ENCODE measurements around the gene CABYR. TPM values are rescaled to one million over a fixed set of nuclear protein-coding genes. Genes with fewer than 3 reads are reported as not detected.

CABYR gene
- total RNA-seq, 4 donors from 2014 or later: 0.76 to 3.6 (median 1.2) TPM

- TF ChIP-seq CTCF (IDR thresholded peaks at IDR 0.05): no peak
- TF ChIP-seq POLR2AphosphoS5 (IDR thresholded peaks at IDR 0.05): no peak
- TF ChIP-seq EP300 (IDR thresholded peaks at IDR 0.05): no peak
- no peak for TF ChIP-seq POLR2A (IDR thresholded peaks at IDR 0.05)
- H3K27ac ChIP-seq: no peak overlapping the region
- peaks cover 51% of the 10 kb centered on the region for H3K36me3 ChIP-seq
- H3K4me1 ChIP-seq: no peaks in the 10 kb centered on the region
- H3K9me3 ChIP-seq: no peaks in the 10 kb centered on the region
- no peak overlapping the region for H3K4me3 ChIP-seq
- H3K27me3 ChIP-seq: no peaks in the 10 kb centered on the region
- 91% methylated on average over 8 of the region's 8 CpGs for WGBS
- DNase-seq (ENCODE audit: low spot score in 2 of 2): no peak
Measured at GRCh38 chr18:24170360-24170759, 31.5 kb downstream of the CABYR start.

DNA sequence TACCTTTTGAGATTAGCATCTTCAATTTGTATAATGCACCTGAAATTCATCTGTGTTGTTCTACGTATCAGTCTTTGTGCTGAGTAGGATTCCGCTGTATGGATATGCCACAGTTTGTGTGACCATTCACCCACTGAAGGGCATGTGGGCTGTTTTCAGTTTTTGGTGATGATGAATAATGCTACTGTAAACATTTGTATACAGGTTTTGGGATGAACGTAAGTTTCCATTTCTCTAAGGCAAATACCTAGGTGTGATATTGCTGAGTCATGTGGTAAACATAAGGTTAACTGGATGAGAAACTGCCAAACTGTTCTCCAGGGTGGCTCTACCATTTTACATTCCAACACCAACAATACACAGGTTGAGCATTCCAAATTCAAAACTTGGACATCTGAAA is 35.1 kb downstream of the CABYR start:
- Histone ChIP-seq H3K27ac (no peak overlapping the region), H3K27me3 (no peaks in the 10 kb centered on the region), H3K4me1 (no peaks in the 10 kb centered on the region), H3K36me3 (peaks cover 17% of the 10 kb centered on the region), H3K9me3 (no peaks in the 10 kb centered on the region), H3K4me3 (no peak overlapping the region)
- DNase-seq (ENCODE audit: low spot score in 2 of 2): no peak
- TF ChIP-seq POLR2AphosphoS5 (IDR thresholded peaks at IDR 0.05): no peak
- no peak for TF ChIP-seq POLR2A (IDR thresholded peaks at IDR 0.05)
- no peak for TF ChIP-seq CTCF (IDR thresholded peaks at IDR 0.05)
- WGBS: 91% methylated on average over 3 of the region's 3 CpGs

DNA sequence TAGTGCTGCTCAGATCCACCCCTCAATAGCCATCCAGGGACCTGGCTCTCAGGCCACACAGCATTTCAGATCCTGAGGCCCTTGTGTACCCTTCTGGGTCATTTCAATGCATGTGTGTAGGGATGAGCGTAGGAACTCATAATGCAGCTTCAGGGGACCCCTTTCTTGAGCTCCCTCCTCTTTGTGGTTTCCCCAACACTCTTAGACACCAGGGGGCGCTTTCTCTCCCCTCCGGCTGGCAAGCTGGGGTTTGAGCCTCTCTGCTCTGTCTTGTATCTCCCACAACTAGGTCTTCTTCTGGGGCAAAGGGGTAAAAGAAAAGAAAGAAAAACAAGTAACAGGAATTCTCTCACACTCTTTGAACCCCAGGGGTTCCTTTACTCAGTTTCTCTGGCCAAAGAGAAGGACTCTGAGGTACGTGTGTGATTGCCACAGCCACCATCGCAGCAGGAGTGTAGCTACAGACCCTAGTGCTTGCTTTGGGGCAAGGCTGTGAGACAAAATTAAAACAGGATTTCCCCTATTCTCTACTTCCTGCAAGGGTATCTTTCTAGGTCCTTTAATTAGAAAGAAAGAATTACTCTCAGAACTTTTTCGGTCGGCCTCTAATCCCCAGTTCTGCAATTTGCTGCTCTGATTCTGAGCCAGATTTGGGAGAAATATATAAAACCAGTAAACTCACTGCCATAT is 38.0 kb downstream of the CABYR start:
- no peak overlapping the region for H3K27ac ChIP-seq
- no peak for DNase-seq (ENCODE audit: low spot score in 2 of 2)
- no peaks in the 10 kb centered on the region for H3K4me1 ChIP-seq
- WGBS: 74% methylated on average over 7 of the region's 7 CpGs
- H3K4me3 ChIP-seq: no peak overlapping the region
- peak in 1 of 2 donors; percentile 56 for TF ChIP-seq CTCF (IDR thresholded peaks at IDR 0.05)
- TF ChIP-seq POLR2AphosphoS5 (IDR thresholded peaks at IDR 0.05): no peak
- TF ChIP-seq POLR2A (IDR thresholded peaks at IDR 0.05): no peak
- no peaks in the 10 kb centered on the region for H3K27me3 ChIP-seq
- no peaks in the 10 kb centered on the region for H3K9me3 ChIP-seq
- H3K36me3 ChIP-seq: peaks cover 2% of the 10 kb centered on the region

DNA sequence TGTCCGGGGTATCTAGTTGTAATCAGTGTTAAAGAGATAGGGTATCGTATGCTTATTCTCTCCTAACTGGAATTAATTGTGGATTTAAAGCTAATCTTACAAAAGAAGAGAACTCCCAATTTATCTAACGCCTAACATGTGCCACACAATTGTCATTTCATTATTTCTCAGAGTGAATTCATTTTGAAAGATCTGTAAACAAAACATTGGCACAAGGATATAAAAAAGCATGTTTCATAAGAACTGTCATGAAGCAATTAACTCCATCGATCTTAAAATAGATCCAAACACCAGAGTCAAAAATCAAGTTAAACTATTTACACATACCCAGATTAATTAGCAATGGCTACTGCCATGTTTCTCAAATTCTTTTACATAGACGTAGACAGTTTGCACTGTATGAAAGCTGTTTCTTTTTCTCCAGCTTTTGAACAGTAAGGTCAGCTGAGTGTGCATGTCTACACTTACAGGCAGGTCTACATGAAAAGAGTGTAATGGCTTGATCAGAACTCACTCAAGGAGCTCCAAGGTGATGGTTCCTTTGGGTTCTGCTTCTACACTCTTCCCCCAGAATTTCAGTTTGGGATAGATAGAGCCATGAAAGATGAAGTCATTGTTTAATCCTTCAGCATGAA is 38.8 kb downstream of the CABYR start:
- no peak for DNase-seq (ENCODE audit: low spot score in 2 of 2)
- H3K4me3 ChIP-seq: no peak overlapping the region
- no peaks in the 10 kb centered on the region for H3K4me1 ChIP-seq
- H3K27me3 ChIP-seq: no peaks in the 10 kb centered on the region
- WGBS: 76% methylated on average over 5 of the region's 5 CpGs
- H3K27ac ChIP-seq: no peak overlapping the region
- H3K9me3 ChIP-seq: no peaks in the 10 kb centered on the region
- H3K36me3 ChIP-seq: peaks cover 2% of the 10 kb centered on the region
- no peak for TF ChIP-seq POLR2AphosphoS5 (IDR thresholded peaks at IDR 0.05)
- TF ChIP-seq POLR2A (IDR thresholded peaks at IDR 0.05): no peak
- TF ChIP-seq CTCF (IDR thresholded peaks at IDR 0.05): no peak
- no peak for TF ChIP-seq EP300 (IDR thresholded peaks at IDR 0.05)

- no peaks in the 10 kb centered on the region for H3K27me3 ChIP-seq
- no peak overlapping the region for H3K4me3 ChIP-seq
- H3K4me1 ChIP-seq: no peaks in the 10 kb centered on the region
- WGBS: 91% methylated on average over 1 of the region's 1 CpG
- DNase-seq (ENCODE audit: low spot score in 2 of 2): no peak
- H3K27ac ChIP-seq: no peak overlapping the region
- TF ChIP-seq EP300 (IDR thresholded peaks at IDR 0.05): no peak
- TF ChIP-seq POLR2A (IDR thresholded peaks at IDR 0.05): no peak
- no peak for TF ChIP-seq POLR2AphosphoS5 (IDR thresholded peaks at IDR 0.05)
- no peak for TF ChIP-seq CTCF (IDR thresholded peaks at IDR 0.05)
- H3K36me3 ChIP-seq: peaks cover 2% of the 10 kb centered on the region
- no peaks in the 10 kb centered on the region for H3K9me3 ChIP-seq
Measured at GRCh38 chr18:24180048-24180447, 41.2 kb downstream of the CABYR start.
